SK-N-SH (cell line): ENCODE results near the gene C17orf100. TPM values are rescaled to one million over a fixed set of nuclear protein-coding genes. Genes with fewer than 3 reads are reported as not detected.
A peak's percentile ranks its signal among the peaks of the same experiment; 100 is the strongest.

Experiments
- CTCF ChIA-PET: fragments of 300-600, 350-600 bp; formaldehyde crosslinking; extraction: SDS; loops from one replicate; lab custom pipeline; 2021; lab: Yijun Ruan, JAX
- POLR2A ChIA-PET: fragments of 350-600 bp; sonication (Branson Sonifier 250); formaldehyde crosslinking; extraction: SDS; loops from one replicate; lab custom pipeline; 2020; ENCODE audit warnings: antibody characterized with exemption, inconsistent platforms; lab: Yijun Ruan, JAX
- DNase-seq: peaks from one replicate; pipeline ENCODE4 v3.0.0; 2012
- H2AFZ ChIP-seq: fragments of 200-600 bp; sonication (generic); 2 replicates; pipeline ENCODE4 v1.8.1; 2016; ENCODE audit warnings: antibody characterized with exemption, mild to moderate bottlenecking, low read depth
- H3F3A ChIP-seq: fragments of 200-600 bp; sonication (generic); replicated peaks from 2 replicates; pipeline ENCODE3; 2016; ENCODE audit warnings: antibody characterized with exemption, mild to moderate bottlenecking; ENCODE audit not compliant: insufficient read depth
- H3K27ac ChIP-seq, 2 experiments: fragments of 200-500 bp in 1 of 2; fragments of 200-600 bp in 1 of 2; sonication (Bioruptor generic) in 1 of 2; sonication (generic), shearing (Covaris generic) in 1 of 2; 2 replicates each; pipeline versions ENCODE4 v1.5.1 to v1.6.1; 2014 to 2016; ENCODE audit warnings: low read depth in 2 of 2, inconsistent platforms in 1 of 2, low read length in 1 of 2, mild to moderate bottlenecking in 1 of 2, mixed read lengths in 1 of 2
- H3K27me3 ChIP-seq: fragments of 200-600 bp; sonication (generic), shearing (Covaris generic); 2 replicates; pipeline ENCODE4 v1.6.1; 2016; ENCODE audit warnings: mixed run types; ENCODE audit not compliant: insufficient read depth
- H3K36me3 ChIP-seq, 2 experiments: fragments of 200-500 bp in 1 of 2; fragments of 200-600 bp in 1 of 2; sonication (Bioruptor generic) in 1 of 2; sonication (generic) in 1 of 2; replicated peaks in 1 of 2; 2 replicates each; pipeline versions ENCODE3 to v1.5.1; 2014 to 2016; ENCODE audit warnings: low read length in 1 of 2, mild to moderate bottlenecking in 1 of 2; ENCODE audit not compliant: insufficient read depth in 2 of 2, control insufficient read depth in 1 of 2
- H3K4me1 ChIP-seq, 2 experiments: fragments of 200-500 bp in 1 of 2; fragments of 200-600 bp in 1 of 2; sonication (Bioruptor generic) in 1 of 2; sonication (generic), shearing (Covaris generic) in 1 of 2; 2 replicates each; pipeline versions ENCODE4 v1.5.1 to v1.6.1; 2014 to 2016; ENCODE audit warnings: low read depth in 1 of 2, low read length in 1 of 2, mixed run types in 1 of 2; ENCODE audit not compliant: insufficient read depth in 2 of 2, control insufficient read depth in 1 of 2
- H3K4me2 ChIP-seq: fragments of 200-600 bp; sonication (generic), shearing (Covaris generic); 2 replicates; pipeline ENCODE4 v1.6.1; 2017; ENCODE audit warnings: mixed run types
- H3K4me3 ChIP-seq, 2 experiments: fragments of 200-500 bp in 1 of 2; fragments of 200-600 bp in 1 of 2; sonication (Bioruptor generic) in 1 of 2; sonication (generic), shearing (Covaris generic) in 1 of 2; 2 replicates each; pipeline versions ENCODE4 v1.5.1 to v1.8.1; 2014 to 2016; ENCODE audit warnings: low read depth in 2 of 2, inconsistent platforms in 1 of 2, low read length in 1 of 2, mild to moderate bottlenecking in 1 of 2, mixed read lengths in 1 of 2, moderate library complexity in 1 of 2
- H3K79me2 ChIP-seq: fragments of 200-600 bp; sonication (generic); 2 replicates; pipeline ENCODE4 v1.8.1; 2017; ENCODE audit warnings: mild to moderate bottlenecking; ENCODE audit not compliant: insufficient read depth
- H3K9ac ChIP-seq: fragments of 200-600 bp; sonication (generic); 2 replicates; pipeline ENCODE4 v1.6.1; 2017; ENCODE audit warnings: mixed run types
- H3K9me2 ChIP-seq: fragments of 200-600 bp; sonication (generic); 2 replicates; pipeline ENCODE4 v1.6.1; 2017; ENCODE audit warnings: mixed run types
- H3K9me3 ChIP-seq: fragments of 200-600 bp; sonication (generic); 2 replicates; pipeline ENCODE4 v1.6.1; 2017; ENCODE audit warnings: mixed run types, mild to moderate bottlenecking, moderate library complexity
- H4K20me1 ChIP-seq: fragments of 200-600 bp; sonication (generic); 2 replicates; pipeline ENCODE4 v1.6.1; 2017; ENCODE audit warnings: mild to moderate bottlenecking, mixed run types; ENCODE audit not compliant: insufficient read depth
- CHD2 ChIP-seq: fragments of 150-350 bp; IDR thresholded peaks from 2 replicates; pipeline ENCODE4 v1.6.1; 2018; ENCODE audit warnings: low read length; ENCODE audit not compliant: partially characterized antibody
- ELF1 ChIP-seq: IDR thresholded peaks from 2 replicates; pipeline ENCODE4 v1.4.0; 2012
- EP300 ChIP-seq, 2 experiments: IDR thresholded peaks; 2 replicates each; pipeline versions ENCODE4 v1.4.0 to v1.6.1; 2012; ENCODE audit warnings: borderline replicate concordance in 1 of 2, low read depth in 1 of 2, low read length in 1 of 2
- EZH2phosphoT487 ChIP-seq: fragments of 200-600 bp; sonication (generic); IDR thresholded peaks from 2 replicates; pipeline ENCODE4 v1.6.1; 2017; ENCODE audit warnings: low read depth, mixed run types, mild to moderate bottlenecking, antibody characterized with exemption, moderate library complexity, borderline replicate concordance
- FOSL2 ChIP-seq: IDR thresholded peaks from 2 replicates; pipeline ENCODE4 v1.4.0; 2012; ENCODE audit warnings: low read depth, mild to moderate bottlenecking, moderate library complexity, borderline replicate concordance
- FOXJ3 ChIP-seq: sonication (generic); formaldehyde crosslinking; IDR thresholded peaks from 2 replicates; pipeline ENCODE4 v1.5.1; 2020; ENCODE audit warnings: mild to moderate bottlenecking, missing genetic modification reagents
- FOXM1 ChIP-seq: IDR thresholded peaks from 2 replicates; pipeline ENCODE4 v1.4.0; 2012; ENCODE audit warnings: low read depth, mild to moderate bottlenecking
- GABPA ChIP-seq: IDR thresholded peaks from 2 replicates; pipeline ENCODE4 v1.4.0; 2012; ENCODE audit warnings: low read depth, mild to moderate bottlenecking
- GATA2 ChIP-seq: sonication (generic); formaldehyde crosslinking; IDR thresholded peaks from 2 replicates; pipeline ENCODE4 v1.5.0; 2020; ENCODE audit warnings: mild to moderate bottlenecking, missing genetic modification reagents
- MEF2A ChIP-seq: IDR thresholded peaks from 2 replicates; pipeline ENCODE4 v1.4.0; 2012; ENCODE audit warnings: low read depth, borderline replicate concordance
- MXI1 ChIP-seq: IDR thresholded peaks from 2 replicates; pipeline ENCODE4 v1.6.1; 2012; ENCODE audit warnings: mild to moderate bottlenecking, low read depth, low read length, improper control_type of control experiment
- NFIC ChIP-seq: IDR thresholded peaks from 2 replicates; pipeline ENCODE4 v1.4.0; 2012; ENCODE audit warnings: borderline replicate concordance
- NRF1 ChIP-seq: IDR thresholded peaks from 2 replicates; pipeline ENCODE4 v1.6.1; 2012; ENCODE audit warnings: low read depth, mild to moderate bottlenecking, low read length
- RAD21 ChIP-seq: IDR thresholded peaks from 2 replicates; pipeline ENCODE4 v1.6.1; 2012; ENCODE audit warnings: mild to moderate bottlenecking, low read length
- RFX5 ChIP-seq: IDR thresholded peaks from 2 replicates; pipeline ENCODE4 v1.6.1; 2012; ENCODE audit warnings: mild to moderate bottlenecking, improper control_type of control experiment, low read length
- RXRA ChIP-seq: IDR thresholded peaks from 2 replicates; pipeline ENCODE4 v1.4.0; 2012; ENCODE audit warnings: low read depth, mild to moderate bottlenecking, borderline replicate concordance
- SMC3 ChIP-seq: IDR thresholded peaks from 2 replicates; pipeline ENCODE4 v1.6.1; 2012; ENCODE audit warnings: low read depth, low read length, improper control_type of control experiment
- TAF1 ChIP-seq: IDR thresholded peaks from 2 replicates; pipeline ENCODE4 v1.6.1; 2012; ENCODE audit warnings: low read depth, mild to moderate bottlenecking, low read length, moderate library complexity, borderline replicate concordance
- TCF12 ChIP-seq: IDR thresholded peaks from 2 replicates; pipeline ENCODE4 v1.4.0; 2012
- TEAD4 ChIP-seq: IDR thresholded peaks from 2 replicates; pipeline ENCODE4 v1.4.0; 2012; ENCODE audit warnings: mild to moderate bottlenecking, borderline replicate concordance; ENCODE audit not compliant: insufficient read depth
- WGBS: methylation state at CpG from one replicate; pipeline ENCODE4 v1.1.6; 2017; ENCODE audit warnings: low lambda C conversion rate; 5-methylcytosine and 5-hydroxymethylcytosine counted together
- polyA plus RNA-seq, 3 experiments: library from polyadenylated mRNA; depleted of rRNA; stranded (reverse); fragments of >200 nt; gene quantifications; 2 replicates each; pipeline ENCODE4 v1.2.3, GENCODE V29; 2012
- TF ChIP-seq, protein P1 (sequence below): fragments of 150-350 bp; IDR thresholded peaks from 2 replicates; pipeline ENCODE4 v1.6.1; 2016; ENCODE audit warnings: mild to moderate bottlenecking, low read depth, low read length
- TF ChIP-seq, protein P2 (sequence below): IDR thresholded peaks from 2 replicates; pipeline ENCODE4 v1.4.0; 2012; ENCODE audit warnings: low read depth, borderline replicate concordance
- TF ChIP-seq, protein P3 (sequence below): IDR thresholded peaks from 2 replicates; pipeline ENCODE4 v1.6.1; 2012; ENCODE audit warnings: mild to moderate bottlenecking, low read depth, low read length, moderate library complexity
- TF ChIP-seq, protein P4 (sequence below): IDR thresholded peaks from 2 replicates; pipeline ENCODE4 v1.4.0; 2012; ENCODE audit warnings: low read depth
- TF ChIP-seq, protein P5 (sequence below): IDR thresholded peaks from 2 replicates; pipeline ENCODE4; 2012
- TF ChIP-seq, protein P6 (sequence below): fragments of 200-600 bp; sonication (generic); IDR thresholded peaks from 2 replicates; pipeline ENCODE4 v1.6.1; 2017; ENCODE audit warnings: antibody characterized with exemption, mild to moderate bottlenecking, moderate library complexity

Gene C17orf100
- polyA plus RNA-seq, 1 of the 3 experiments (the other 2 are of a cell fraction) = 2.6 TPM

DNA sequence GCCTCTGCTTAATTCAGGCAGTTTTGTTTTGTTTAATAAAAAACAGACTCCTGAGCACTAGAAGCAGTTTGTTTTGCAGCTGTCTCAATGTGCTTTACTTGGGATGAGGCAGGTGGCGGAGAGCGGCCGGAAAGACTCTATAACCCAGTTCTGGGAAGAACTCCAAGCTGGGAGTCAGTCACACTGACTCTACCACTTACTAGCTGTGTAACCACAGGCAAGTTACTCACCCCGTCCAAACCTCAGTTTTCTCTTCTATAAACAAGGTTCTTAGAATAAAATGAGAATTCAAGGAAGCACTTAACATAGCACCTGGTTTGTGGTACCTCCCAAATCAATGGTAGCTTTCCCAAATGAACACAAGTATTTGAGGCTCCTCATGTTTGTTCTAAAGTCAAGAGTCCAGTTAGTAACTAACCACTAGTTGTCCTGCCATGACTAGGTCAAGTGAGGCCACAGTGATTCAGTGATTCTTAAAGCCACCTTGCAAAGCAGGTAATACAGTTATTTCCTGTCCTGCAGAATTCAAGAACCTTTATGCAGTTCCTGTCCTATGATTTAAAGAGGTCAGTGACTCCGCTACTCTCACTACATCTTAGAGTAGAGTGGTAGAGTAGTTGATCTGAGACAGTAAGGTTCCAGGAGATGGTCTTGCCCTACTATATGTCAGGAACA, 8.0 kb upstream of the C17orf100 start:
- no peaks in the 10 kb centered on the region for H3K27me3 ChIP-seq
- peaks cover 56 to 57% of the 10 kb centered on the region in 2 experiments for H3K36me3 ChIP-seq
- no peak overlapping the region for H3K9ac ChIP-seq
- no peak overlapping the region for H3K4me2 ChIP-seq
- WGBS = 82% methylated on average over 5 of the region's 5 CpGs
- peaks cover 6% of the 10 kb centered on the region for H4K20me1 ChIP-seq
- H3K4me3 ChIP-seq = no peak overlapping the region
- H2AFZ ChIP-seq = no peak overlapping the region
- ChIA-PET POLR2A (no interaction called here), CTCF (no interaction called here)
- peaks cover 78% of the 10 kb centered on the region for H3K79me2 ChIP-seq
- H3K4me1 ChIP-seq = peaks cover 9 to 11% of the 10 kb centered on the region in 2 experiments; a peak in 2 of 4 replicates
- DNase-seq = no peak
- H3K9me3 ChIP-seq = no peaks in the 10 kb centered on the region
- peaks cover 30% of the 10 kb centered on the region for H3F3A ChIP-seq
- H3K27ac ChIP-seq = peak overlapping the region in 1 of 2 experiments; percentile 27; a peak in 1 of 4 replicates
- no peaks in the 10 kb centered on the region for H3K9me2 ChIP-seq
- TF ChIP-seq, protein P1, sequence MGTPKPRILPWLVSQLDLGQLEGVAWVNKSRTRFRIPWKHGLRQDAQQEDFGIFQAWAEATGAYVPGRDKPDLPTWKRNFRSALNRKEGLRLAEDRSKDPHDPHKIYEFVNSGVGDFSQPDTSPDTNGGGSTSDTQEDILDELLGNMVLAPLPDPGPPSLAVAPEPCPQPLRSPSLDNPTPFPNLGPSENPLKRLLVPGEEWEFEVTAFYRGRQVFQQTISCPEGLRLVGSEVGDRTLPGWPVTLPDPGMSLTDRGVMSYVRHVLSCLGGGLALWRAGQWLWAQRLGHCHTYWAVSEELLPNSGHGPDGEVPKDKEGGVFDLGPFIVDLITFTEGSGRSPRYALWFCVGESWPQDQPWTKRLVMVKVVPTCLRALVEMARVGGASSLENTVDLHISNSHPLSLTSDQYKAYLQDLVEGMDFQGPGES = no peak
- TF ChIP-seq, protein P2, sequence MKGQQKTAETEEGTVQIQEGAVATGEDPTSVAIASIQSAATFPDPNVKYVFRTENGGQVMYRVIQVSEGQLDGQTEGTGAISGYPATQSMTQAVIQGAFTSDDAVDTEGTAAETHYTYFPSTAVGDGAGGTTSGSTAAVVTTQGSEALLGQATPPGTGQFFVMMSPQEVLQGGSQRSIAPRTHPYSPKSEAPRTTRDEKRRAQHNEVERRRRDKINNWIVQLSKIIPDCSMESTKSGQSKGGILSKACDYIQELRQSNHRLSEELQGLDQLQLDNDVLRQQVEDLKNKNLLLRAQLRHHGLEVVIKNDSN = no peak
- TF ChIP-seq GATA2 (CRISPR knock-in tag) (no peak), NFIC (peak; percentile 6; the same call in 1 of the 2 replicates), CHD2 (no peak), FOXJ3 (CRISPR knock-in tag) (no peak), NRF1 (no peak), TEAD4 (no peak), FOXM1 (no peak), FOSL2 (peak; percentile 13; the same call in 1 of the 2 replicates), RFX5 (no peak), RXRA (no peak), EP300 (IDR thresholded peaks at IDR 0.05; ENCODE audit: borderline replicate concordance in 1 of 2, low read depth in 1 of 2, low read length in 1 of 2) (no peak), GABPA (no peak), TAF1 (no peak), EZH2phosphoT487 (no peak), ELF1 (no peak), MXI1 (no peak), TCF12 (peak; percentile 19; the same call in 1 of the 2 replicates), SMC3 (no peak), RAD21 (no peak), MEF2A (no peak)
- TF ChIP-seq, protein P3, sequence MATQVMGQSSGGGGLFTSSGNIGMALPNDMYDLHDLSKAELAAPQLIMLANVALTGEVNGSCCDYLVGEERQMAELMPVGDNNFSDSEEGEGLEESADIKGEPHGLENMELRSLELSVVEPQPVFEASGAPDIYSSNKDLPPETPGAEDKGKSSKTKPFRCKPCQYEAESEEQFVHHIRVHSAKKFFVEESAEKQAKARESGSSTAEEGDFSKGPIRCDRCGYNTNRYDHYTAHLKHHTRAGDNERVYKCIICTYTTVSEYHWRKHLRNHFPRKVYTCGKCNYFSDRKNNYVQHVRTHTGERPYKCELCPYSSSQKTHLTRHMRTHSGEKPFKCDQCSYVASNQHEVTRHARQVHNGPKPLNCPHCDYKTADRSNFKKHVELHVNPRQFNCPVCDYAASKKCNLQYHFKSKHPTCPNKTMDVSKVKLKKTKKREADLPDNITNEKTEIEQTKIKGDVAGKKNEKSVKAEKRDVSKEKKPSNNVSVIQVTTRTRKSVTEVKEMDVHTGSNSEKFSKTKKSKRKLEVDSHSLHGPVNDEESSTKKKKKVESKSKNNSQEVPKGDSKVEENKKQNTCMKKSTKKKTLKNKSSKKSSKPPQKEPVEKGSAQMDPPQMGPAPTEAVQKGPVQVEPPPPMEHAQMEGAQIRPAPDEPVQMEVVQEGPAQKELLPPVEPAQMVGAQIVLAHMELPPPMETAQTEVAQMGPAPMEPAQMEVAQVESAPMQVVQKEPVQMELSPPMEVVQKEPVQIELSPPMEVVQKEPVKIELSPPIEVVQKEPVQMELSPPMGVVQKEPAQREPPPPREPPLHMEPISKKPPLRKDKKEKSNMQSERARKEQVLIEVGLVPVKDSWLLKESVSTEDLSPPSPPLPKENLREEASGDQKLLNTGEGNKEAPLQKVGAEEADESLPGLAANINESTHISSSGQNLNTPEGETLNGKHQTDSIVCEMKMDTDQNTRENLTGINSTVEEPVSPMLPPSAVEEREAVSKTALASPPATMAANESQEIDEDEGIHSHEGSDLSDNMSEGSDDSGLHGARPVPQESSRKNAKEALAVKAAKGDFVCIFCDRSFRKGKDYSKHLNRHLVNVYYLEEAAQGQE = no peak
- TF ChIP-seq, protein P4, sequence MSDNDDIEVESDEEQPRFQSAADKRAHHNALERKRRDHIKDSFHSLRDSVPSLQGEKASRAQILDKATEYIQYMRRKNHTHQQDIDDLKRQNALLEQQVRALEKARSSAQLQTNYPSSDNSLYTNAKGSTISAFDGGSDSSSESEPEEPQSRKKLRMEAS = no peak
- TF ChIP-seq, protein P5, sequence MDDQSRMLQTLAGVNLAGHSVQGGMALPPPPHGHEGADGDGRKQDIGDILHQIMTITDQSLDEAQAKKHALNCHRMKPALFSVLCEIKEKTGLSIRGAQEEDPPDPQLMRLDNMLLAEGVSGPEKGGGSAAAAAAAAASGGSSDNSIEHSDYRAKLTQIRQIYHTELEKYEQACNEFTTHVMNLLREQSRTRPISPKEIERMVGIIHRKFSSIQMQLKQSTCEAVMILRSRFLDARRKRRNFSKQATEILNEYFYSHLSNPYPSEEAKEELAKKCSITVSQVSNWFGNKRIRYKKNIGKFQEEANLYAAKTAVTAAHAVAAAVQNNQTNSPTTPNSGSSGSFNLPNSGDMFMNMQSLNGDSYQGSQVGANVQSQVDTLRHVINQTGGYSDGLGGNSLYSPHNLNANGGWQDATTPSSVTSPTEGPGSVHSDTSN = peak; percentile 7; the same call in 1 of the 2 replicates
- TF ChIP-seq, protein P6, sequence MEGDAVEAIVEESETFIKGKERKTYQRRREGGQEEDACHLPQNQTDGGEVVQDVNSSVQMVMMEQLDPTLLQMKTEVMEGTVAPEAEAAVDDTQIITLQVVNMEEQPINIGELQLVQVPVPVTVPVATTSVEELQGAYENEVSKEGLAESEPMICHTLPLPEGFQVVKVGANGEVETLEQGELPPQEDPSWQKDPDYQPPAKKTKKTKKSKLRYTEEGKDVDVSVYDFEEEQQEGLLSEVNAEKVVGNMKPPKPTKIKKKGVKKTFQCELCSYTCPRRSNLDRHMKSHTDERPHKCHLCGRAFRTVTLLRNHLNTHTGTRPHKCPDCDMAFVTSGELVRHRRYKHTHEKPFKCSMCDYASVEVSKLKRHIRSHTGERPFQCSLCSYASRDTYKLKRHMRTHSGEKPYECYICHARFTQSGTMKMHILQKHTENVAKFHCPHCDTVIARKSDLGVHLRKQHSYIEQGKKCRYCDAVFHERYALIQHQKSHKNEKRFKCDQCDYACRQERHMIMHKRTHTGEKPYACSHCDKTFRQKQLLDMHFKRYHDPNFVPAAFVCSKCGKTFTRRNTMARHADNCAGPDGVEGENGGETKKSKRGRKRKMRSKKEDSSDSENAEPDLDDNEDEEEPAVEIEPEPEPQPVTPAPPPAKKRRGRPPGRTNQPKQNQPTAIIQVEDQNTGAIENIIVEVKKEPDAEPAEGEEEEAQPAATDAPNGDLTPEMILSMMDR = no peak
